Coronary artery (tissue), 2 donors: Measurements from ENCODE around the gene CASK.

ENCODE experiments used
- DNase-seq: peaks from one replicate; pipeline ENCODE4 v3.0.0-alpha.2; 2017; ENCODE audit warnings: low spot score
- H3K27ac ChIP-seq, 2 donors: fragments of 200-600 bp; sonication (generic); one replicate each; pipeline ENCODE4 v1.5.1; 2016 to 2019
- H3K4me3 ChIP-seq: fragments of 200-600 bp; sonication (generic); 2 replicates; pipeline ENCODE4 v1.5.1; 2016; ENCODE audit warnings: mild to moderate bottlenecking, moderate library complexity
- TF ChIP-seq, protein P1 (sequence below): fragments of 200-600 bp; sonication (generic); IDR thresholded peaks from one replicate; pipeline ENCODE4 v1.5.1; 2019; ENCODE audit warnings: antibody characterized with exemption

The CASK gene

DNA sequence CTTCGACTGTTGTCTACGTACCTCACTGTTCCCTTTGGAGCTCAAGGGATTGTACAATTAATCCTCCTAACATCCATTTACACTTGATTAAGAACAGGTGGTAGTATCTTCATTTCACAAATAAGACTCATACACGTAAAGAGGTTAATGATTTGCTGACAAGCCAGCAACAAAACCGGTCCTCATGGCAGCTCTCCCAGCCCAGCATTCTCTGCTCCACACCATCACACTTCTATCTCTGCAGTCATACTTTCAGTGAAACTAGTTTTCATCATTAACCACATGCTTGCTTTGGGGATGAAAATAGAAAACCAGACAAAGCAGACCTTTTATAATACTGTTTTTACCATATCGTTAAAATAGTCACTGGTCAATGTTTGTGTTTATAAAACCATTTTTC is 28.7 kb upstream of the CASK start:
- TF ChIP-seq, protein P1, sequence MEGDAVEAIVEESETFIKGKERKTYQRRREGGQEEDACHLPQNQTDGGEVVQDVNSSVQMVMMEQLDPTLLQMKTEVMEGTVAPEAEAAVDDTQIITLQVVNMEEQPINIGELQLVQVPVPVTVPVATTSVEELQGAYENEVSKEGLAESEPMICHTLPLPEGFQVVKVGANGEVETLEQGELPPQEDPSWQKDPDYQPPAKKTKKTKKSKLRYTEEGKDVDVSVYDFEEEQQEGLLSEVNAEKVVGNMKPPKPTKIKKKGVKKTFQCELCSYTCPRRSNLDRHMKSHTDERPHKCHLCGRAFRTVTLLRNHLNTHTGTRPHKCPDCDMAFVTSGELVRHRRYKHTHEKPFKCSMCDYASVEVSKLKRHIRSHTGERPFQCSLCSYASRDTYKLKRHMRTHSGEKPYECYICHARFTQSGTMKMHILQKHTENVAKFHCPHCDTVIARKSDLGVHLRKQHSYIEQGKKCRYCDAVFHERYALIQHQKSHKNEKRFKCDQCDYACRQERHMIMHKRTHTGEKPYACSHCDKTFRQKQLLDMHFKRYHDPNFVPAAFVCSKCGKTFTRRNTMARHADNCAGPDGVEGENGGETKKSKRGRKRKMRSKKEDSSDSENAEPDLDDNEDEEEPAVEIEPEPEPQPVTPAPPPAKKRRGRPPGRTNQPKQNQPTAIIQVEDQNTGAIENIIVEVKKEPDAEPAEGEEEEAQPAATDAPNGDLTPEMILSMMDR, result no peak
- Histone ChIP-seq H3K4me3 (no peak overlapping the region), H3K27ac (no peak overlapping the region)
- no peak for DNase-seq

DNA sequence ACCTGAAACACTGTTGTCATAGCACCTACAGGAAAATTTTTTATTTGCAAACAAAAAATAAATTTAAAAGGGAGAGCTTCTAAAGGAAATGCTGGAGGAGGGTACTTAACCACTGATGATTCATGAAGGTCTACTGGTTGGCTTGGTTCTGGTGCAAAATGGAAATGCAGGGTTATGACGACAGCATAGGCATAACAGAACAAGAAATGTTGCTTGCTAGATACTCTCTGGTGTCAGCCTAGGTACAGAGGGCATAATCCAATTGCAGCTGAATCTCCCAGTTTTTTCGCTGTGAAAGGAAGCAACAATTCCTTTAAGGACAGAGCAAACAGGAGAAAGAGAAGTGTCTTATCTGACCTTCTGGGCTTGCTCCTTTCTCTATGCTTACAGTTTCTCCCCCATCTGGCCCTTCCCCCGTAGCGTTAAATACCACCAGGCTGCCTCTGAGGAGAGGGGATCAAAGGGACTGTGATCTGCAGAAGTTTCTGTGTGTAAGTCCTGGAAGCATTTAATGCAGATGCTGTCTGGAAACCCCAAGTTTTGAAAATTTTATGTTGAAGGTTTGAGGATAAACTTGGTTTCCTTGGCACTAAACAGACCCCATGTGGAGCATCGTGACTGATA is 23.7 kb upstream of the CASK start:
- TF ChIP-seq, protein P1, result no peak
- no peak for DNase-seq
- Histone ChIP-seq H3K27ac (no peak overlapping the region), H3K4me3 (no peak overlapping the region)

DNA sequence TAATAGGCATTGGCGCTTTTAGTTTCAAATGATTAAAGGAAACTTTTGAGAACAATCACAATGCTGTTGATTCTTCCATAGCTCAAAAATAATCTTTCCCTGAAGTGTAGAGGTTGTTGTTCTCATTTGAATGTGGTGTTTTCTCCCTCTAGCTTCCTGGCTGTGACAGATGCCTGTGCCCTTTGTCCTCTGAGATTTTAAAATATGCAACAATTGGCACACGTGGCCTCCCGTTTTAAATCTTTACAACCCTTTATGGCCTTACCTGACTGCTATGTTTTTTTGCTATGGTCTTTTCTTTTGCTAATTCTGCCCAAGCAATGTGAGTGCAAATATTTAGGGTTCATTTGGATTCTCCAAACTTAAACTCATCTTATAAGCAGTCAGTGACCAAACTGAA is 22.9 kb upstream of the CASK start:
- TF ChIP-seq, protein P1, result no peak
- Histone ChIP-seq H3K27ac (no peak overlapping the region), H3K4me3 (no peak overlapping the region)
- no peak for DNase-seq

DNA sequence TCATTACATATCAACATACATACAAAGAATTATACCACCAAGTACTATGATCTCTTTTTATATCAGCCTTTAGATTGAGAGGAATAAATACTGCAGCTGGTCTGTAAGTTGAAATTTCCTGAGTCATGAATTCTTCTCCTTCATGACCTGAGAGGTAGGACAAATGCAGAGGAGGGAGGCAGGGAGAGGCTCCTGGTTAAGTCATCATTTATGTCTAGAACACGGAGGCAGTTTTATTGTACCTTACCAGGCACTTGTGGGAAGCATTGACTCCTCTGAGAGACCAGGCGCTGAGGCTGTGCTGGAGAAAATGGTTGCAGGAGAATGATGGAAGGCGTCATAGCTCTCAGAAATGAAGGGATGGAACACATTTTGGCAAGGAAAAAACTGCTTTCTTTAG is 12.5 kb upstream of the CASK start:
- Histone ChIP-seq H3K4me3 (no peak overlapping the region), H3K27ac (no peak overlapping the region)
- DNase-seq, result no peak
- TF ChIP-seq, protein P1, result no peak

DNA sequence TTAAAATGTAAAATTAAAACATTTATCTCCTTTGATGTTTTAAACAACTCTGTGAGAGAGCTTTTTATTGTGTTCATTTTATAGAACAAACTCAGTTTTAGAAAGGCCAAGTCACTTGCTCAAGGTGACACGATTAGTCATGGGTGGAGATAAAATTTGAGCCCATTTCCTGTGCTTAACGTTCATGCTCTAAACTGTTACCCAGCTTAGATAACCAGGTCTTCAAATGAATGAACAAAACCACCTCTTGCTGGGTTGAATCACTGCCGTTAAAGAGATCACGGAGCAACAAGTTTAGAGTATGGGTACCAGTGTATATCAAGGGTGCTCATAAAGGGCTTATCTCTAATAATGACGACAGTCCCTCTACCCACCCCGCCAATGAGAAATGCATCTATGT is 10.2 kb upstream of the CASK start:
- TF ChIP-seq, protein P1, result no peak
- H3K4me3 ChIP-seq, result no peak overlapping the region
- H3K27ac ChIP-seq, result no peak overlapping the region
- DNase-seq, result no peak

DNA sequence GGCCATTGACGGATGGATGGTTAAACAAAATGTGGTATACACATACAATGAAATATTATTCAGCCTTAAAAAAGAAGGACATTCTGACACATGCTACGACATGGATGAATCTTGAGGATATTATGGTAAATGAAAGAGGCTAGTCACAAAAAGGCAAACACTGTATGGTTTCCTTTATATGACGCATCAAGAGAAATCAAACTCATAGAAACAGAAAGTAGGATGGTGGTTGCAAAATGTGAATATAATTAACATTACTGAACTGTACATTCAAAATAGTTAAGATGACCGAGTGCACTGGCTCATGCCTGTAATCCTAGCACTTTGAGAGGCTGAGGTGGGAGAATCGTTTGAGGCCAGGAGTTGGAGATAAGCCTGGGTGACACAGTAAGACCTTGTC is 9.5 kb upstream of the CASK start:
- no peak for DNase-seq
- no peak overlapping the region for H3K27ac ChIP-seq
- TF ChIP-seq, protein P1, result no peak
- no peak overlapping the region for H3K4me3 ChIP-seq

DNA sequence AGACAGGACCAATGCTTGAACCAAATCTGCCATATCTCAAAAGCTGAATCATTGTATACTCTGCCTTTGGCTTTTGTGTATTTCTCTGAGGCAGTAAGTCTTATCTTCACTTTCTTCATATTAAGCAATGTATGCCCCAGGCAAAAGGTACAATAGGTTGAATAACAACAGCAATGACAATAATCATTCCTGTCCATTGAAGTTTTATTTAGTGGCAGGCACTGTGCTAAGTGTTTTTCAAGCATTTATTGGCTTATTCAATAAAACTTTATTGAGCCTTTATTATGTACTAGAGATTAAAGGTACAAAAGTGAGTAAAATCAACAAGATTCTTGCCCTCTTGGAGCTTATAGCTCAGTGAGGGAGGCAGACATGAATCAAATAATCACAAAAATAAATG is 8.2 kb upstream of the CASK start:
- Histone ChIP-seq H3K27ac (no peak overlapping the region), H3K4me3 (no peak overlapping the region)
- TF ChIP-seq, protein P1, result no peak
- DNase-seq, result no peak
